DMS 273 (cell line): ENCODE measurements around the gene RPUSD4.
"Not testable (repeated sequence)": the region's sequence is repeated elsewhere in the genome, so short reads cannot be mapped to it uniquely, and the experiment has no call there.

Source experiments
- DNase-seq: peaks from one replicate; lab custom pipeline; 2025; ENCODE audit not compliant: unreplicated experiment; lab: John Stamatoyannopoulos, UW

RPUSD4 gene, protein sequence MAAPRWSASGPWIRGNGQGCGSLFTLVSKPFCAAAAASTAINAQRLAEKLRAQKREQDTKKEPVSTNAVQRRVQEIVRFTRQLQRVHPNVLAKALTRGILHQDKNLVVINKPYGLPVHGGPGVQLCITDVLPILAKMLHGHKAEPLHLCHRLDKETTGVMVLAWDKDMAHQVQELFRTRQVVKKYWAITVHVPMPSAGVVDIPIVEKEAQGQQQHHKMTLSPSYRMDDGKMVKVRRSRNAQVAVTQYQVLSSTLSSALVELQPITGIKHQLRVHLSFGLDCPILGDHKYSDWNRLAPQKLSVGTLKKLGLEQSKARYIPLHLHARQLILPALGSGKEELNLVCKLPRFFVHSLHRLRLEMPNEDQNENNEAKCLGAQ

DNA sequence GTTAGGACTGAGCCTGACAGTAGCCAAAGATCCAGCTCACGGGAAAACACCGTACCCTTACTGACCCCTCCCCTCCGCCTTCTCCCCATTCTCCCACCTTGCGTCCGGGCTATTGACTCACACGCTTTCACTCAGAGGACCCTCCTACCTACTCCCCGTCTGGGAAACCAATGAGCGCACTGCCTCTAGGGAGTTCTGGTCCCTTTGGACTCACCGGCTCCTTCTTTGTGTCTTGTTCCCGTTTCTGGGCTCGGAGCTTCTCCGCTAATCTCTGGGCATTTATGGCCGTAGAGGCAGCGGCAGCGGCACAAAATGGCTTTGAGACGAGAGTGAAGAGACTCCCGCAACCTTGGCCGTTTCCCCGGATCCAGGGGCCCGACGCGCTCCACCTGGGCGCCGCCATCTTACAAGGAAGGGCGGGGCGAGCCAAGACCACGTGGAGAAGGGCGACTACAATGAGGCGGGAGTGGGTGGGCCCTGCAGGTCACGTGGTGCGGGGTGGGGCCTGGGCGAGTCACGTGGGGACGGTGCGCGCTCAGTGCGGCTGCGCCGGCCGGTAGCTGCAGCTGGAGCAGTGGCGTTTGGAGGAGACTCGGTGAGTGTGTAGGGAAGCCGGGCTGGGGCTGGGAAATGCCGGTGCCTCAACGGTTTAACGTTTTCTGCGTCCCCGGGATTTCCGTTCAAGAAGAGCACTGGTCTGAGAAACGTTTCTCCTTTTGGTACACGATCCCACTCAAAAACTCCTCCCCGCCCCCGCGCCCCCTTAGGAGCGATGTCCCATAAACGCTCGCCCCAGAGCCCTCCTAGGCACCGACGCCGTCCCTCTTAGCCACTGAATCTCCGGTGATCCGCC is at the start of gene RPUSD4, which contains the start of gene FAM118B:
Gene RPUSD4 (minus strand): TSS at position 415 of the 853 bp plus-strand sequence. CDS start 12 bp downstream, at position 403.
Gene FAM118B (plus strand): TSS at position 547 of the 853 bp plus-strand sequence. CDS start 23,220 bp downstream, outside the sequence.
- peak; percentile 97 for DNase-seq

DNA sequence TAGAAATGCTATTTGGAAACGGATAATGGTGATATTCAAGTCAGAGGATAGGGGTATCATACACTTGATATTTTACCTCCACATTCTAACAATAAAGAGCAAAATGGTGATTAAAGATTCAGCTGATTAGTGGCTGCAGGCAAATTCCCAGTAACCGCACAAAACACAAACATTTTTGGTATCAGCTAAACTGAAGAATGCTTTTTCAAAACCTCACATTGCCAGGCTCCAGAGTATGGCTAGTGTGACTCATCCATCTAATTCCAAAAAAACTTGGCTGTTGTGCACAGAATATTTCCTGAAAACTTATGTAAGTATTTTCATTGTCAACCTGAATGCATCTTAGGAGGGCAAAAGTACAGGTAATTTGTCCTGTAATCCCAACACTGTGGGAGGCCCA is 46.3 kb upstream of the RPUSD4 start:
- DNase-seq: no peak

DNA sequence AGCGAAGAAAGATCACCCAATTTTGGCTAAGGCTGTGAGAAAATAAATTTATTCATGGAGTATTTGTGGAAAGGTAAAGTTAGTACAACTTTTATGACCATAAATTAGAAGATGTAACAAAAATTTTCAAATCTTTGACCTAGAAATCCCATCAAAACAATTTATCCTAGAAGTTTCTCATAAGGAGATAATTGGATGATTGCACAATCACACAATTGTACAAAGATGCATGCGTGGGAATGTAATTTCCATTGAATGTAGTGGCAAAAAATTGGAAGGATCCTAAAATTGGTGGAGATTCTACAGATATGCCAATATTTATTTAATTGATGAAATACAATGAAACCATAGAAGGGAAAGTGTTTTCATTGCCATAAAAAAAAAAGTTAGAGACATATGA is 45.7 kb upstream of the RPUSD4 start:
- no peak for DNase-seq

- DNase-seq: no peak
These were observed 44.8 kb upstream of the RPUSD4 start for GRCh38 chr11:126256216-126256615.

DNA sequence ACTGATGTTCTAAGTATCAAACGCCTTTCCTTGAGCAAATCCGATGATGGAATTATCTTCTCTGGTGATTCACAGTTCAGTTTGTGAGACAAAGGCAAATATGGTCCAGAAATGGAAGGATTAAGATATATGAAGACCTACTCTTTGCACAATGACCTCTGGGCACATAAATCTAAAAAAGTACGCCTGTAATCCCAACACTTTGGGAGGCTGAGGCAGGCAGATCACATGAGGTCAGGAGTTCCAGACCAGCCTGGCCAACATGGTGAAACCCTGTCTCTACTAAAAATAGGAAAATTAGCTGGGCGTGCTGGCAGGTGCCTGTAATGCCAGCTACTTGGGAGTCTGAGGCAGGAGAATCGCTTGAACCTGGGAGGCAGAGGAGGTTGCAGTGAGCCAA is 44.1 kb upstream of the RPUSD4 start:
- DNase-seq: not testable (repeated sequence)

DNA sequence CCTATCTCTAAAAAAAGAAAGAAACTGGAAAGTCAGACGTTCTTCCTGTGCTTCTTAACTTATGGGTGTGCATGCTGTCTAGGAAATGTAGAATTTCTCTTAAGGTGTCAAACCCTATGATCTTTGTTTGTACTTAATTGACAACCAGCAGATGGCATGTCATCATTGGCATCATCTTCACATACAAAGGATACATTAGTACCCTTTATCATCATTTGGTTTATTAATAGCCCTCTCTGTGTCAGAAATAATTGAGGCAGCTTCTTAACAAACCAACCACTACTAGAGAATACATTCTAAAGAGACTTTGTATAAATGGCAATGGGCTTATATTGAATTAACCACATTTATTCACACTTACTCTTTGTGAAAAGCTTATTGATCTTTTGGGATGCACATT is 43.4 kb upstream of the RPUSD4 start:
- DNase-seq: no peak

GRCh38 chr11:126253265-126253664 is 41.8 kb upstream of the RPUSD4 start:
- no peak for DNase-seq

- no peak for DNase-seq
These were observed 35.2 kb upstream of the RPUSD4 start for GRCh38 chr11:126246636-126247035.

- no peak for DNase-seq
These were observed 21.9 kb upstream of the RPUSD4 start for GRCh38 chr11:126233391-126233790.

DNA sequence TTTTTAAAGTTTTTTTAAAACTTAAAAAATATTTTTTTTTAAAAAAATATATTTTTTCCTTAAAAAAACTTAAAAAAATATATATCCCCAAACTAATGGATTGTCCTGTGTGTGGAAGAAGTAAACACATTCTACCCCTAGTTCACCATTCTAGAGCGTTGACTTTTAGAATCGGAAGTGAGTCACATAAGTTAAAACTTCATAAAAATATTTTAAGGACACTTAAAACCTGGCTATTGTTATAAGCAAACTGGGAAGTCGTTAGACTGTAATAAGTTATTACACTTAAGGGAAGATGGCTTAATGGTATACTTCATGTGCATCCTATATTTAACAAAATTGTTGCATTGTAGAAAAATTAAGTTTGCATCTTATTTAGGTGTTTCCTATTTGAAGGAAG is 21.2 kb upstream of the RPUSD4 start:
- DNase-seq: no peak

DNA sequence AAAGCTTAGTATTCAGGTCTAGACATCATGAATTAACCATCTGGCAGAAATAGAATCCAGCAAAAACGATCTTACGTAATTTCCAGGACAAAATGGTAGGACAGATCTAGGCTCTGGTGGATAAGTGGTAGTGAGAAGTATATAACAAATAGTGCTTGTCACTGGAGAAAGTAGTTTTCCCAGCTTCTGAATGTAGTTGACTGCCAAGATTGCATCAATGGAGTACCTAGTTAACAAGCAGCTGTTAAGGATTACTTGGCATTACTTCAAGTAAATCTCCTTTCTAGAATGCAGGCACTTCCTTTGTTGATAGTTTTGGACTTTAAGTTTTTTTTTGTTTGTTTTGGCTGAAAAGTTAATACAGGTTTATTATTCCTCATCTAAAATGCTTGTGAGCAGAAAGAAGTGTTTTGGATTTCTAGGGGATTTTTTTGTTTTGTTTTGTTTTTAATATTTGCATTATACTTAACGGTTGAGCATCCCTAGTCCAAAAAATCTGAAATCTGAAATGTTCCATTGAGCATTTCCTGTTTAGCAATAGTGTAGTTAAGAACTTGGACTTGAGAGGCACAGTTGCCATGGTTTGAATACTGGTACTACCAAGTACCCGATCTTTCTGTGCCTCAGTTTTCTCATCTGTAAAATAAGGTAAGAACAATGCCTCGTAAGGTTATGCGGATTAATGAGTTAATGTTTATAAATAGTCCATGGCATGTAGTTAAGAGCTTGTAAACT is 20.4 kb upstream of the RPUSD4 start:
- DNase-seq: peak; percentile 60

- DNase-seq: no peak
These were observed 18.5 kb upstream of the RPUSD4 start for GRCh38 chr11:126229858-126230540.

DNA sequence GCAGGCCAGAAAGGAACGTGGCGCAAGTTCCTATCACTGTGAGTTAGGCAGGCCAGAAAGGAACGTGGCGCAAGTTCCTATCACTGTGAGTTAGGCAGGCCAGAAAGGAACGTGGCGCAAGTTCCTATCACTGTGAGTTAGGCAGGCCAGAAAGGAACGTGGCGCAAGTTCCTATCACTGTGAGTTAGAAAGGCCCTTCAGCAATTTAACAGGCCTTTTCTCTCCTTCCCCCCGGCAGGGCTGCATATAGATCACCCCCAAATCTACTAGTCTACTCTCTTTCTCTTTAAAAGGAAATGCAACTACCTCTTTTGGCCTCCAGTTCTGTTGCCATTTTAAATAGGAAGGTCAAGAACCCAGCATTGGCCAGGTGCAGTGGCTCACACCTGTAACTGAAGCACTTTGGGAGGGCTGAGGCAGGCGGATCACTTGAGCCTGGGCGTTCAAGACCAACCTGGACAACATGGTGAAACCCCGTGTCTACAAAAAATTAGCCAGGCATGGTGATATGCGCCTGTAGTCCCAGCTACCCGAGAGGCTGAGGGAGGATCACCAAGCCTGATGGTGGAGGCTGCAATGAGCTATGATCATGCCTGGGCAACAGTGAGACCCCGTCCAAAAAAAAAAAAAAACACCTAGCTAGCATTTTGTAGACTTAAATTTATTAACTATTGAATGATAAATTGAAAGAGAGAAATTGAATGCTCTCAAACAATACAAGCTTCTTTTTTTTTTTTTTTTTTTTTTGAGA is 15.1 kb upstream of the RPUSD4 start:
- no peak for DNase-seq

GRCh38 chr11:126225295-126225665 is 13.8 kb upstream of the RPUSD4 start:
- DNase-seq: no peak

GRCh38 chr11:126224647-126225294 is 13.3 kb upstream of the RPUSD4 start:
- DNase-seq: no peak

- no peak for DNase-seq
These were observed 8.1 kb upstream of the RPUSD4 start for GRCh38 chr11:126219547-126219946.

DNA sequence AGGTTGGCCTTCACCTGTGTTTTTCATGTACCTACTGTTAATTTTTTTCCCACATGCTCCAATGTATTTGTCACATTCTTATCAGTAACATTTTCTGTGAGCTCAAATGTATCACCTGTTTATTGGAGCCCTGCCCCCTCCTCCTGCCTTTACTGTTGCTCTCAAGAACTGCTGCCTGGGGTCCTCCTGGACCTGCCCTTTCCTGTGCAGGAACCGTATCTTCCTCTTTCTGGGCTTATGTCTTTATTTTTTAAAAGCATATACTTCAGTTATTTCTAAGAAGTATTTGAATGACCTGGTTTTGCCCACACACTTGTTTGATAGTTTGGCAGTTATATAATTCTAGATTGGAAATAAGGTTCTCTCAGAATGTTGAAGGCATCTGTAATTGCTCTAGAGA is 6.0 kb upstream of the RPUSD4 start:
- no peak for DNase-seq

DNA sequence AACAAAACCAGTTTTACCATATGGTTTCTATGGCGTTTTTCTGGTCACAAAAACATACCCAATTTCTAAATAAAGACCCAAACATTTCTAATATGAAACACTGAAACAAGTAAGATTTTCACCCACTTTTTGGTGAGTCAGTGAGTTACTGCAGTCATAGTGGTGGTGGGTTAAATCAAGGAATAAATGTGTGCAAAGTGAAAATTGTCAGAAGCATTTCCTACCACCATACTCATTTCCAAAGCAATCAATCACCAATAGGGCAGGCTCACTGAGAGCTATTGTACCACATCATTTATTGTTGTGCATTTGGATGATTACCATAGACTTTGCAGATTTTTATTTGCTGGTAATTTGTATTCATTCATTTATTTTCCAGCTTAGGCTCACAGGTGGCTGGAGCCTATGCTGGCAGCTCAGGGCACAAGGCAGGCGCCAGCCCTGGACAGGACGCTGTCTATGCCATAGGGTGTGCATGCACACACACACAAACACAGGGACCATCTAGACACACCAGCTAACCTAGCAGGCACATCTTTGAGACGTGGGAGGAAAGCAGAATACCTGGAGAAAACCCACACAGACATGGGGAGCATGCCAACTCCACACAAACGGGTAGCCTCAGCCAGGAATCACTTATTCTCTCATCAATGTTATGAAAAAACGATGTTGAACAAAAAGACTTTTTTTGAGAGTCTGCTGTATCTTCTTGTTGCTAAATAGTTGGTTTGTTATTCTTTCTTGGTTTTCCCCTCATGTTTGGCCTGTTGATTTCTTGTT is 5.3 kb upstream of the RPUSD4 start:
- DNase-seq: no peak

DNA sequence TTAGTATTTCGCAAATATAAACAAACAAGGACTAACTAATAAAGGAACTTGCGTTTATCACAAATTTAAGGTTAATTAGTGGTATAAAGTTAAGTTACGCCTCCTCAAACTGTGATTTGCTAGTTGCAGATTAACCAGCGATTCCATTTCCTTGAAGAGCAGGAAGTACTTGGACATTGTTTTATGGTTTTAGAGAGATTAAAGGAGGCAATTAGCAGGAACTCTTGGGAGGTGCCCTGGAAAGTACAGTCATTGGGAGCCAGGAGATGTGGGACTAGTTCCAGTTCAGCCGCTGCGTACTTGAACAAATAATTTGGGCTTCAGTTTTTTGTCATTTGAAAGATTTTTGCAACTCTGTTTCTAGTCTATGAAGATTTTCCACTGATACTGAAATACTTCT is 3.4 kb upstream of the RPUSD4 start:
- DNase-seq: no peak
